ENCODE measurements around the gene ADD1.

GRCh38 chr4:2868877-2869487 lies 25.3 kb downstream of the ADD1 start:
- TF ChIP-seq CTCF (IDR thresholded peaks at IDR 0.05) = no peak
- no peak for TF ChIP-seq EP300 (IDR thresholded peaks at IDR 0.05)

Data from tibial nerve (tissue), 4 donors.